Fibroblast of lung (primary cell): Measurements from ENCODE around the gene ERBB4. TPM values are rescaled to one million over a fixed set of nuclear protein-coding genes. Genes with fewer than 3 reads are reported as not detected.

Experiments
- DNase-seq, 2 donors: peaks; one replicate each; pipeline versions ENCODE4 v3.0.0 to v3.0.0-alpha.2; 2010; ENCODE audit warnings: low read depth in 2 of 2
- H2AFZ ChIP-seq: 2 replicates; pipeline ENCODE4 v1.5.1; 2012; ENCODE audit warnings: low read length, control low read depth, inconsistent platforms
- H3K27ac ChIP-seq: 2 replicates; pipeline ENCODE4 v1.5.1; 2011; ENCODE audit warnings: low read length, control low read depth; ENCODE audit not compliant: insufficient read depth
- H3K27me3 ChIP-seq: 2 replicates; pipeline ENCODE4 v1.5.1; 2011; ENCODE audit warnings: mild to moderate bottlenecking, low read length; ENCODE audit not compliant: control insufficient read depth, insufficient read depth
- H3K36me3 ChIP-seq: 2 replicates; pipeline ENCODE4 v1.5.1; 2011; ENCODE audit warnings: low read length; ENCODE audit not compliant: control insufficient read depth, insufficient read depth
- H3K4me1 ChIP-seq: 2 replicates; pipeline ENCODE4 v1.5.1; 2011; ENCODE audit warnings: low read length; ENCODE audit not compliant: control insufficient read depth, insufficient read depth; ENCODE audit errors: extremely low read depth
- H3K4me2 ChIP-seq: 2 replicates; pipeline ENCODE4 v1.5.1; 2011; ENCODE audit warnings: low read length, control low read depth; ENCODE audit not compliant: insufficient read depth; ENCODE audit errors: extremely low read depth
- H3K4me3 ChIP-seq, 4 experiments: fragments of 200-600 bp in 1 of 4; sonication (generic) in 1 of 4; replicated peaks in 1 of 4; 2 replicates each; pipeline ENCODE4 v1.5.1; 2011 to 2016; ENCODE audit warnings: low read length in 4 of 4, low read depth in 3 of 4, mild to moderate bottlenecking in 3 of 4, control low read depth in 2 of 4, inconsistent platforms in 1 of 4, mixed read lengths in 1 of 4; ENCODE audit not compliant: insufficient read depth in 1 of 4; ENCODE audit errors: control extremely low read depth in 1 of 4
- H3K79me2 ChIP-seq: 2 replicates; pipeline ENCODE4 v1.5.1; 2012; ENCODE audit warnings: mild to moderate bottlenecking, low read length, inconsistent platforms; ENCODE audit not compliant: control insufficient read depth, insufficient read depth
- H3K9ac ChIP-seq: 2 replicates; pipeline ENCODE4 v1.5.1; 2011; ENCODE audit warnings: mild to moderate bottlenecking, low read length, control low read depth; ENCODE audit not compliant: insufficient read depth
- H3K9me3 ChIP-seq: 2 replicates; pipeline ENCODE4 v1.5.1; 2012; ENCODE audit warnings: low read depth, low read length; ENCODE audit not compliant: control insufficient read depth, insufficient read depth
- H4K20me1 ChIP-seq: 2 replicates; pipeline ENCODE4 v1.5.1; 2011; ENCODE audit warnings: low read length; ENCODE audit not compliant: control insufficient read depth, insufficient read depth; ENCODE audit errors: extremely low read depth
- CTCF ChIP-seq, 2 donors: IDR thresholded peaks in 1 of 2; conservative IDR thresholded peaks in 1 of 2; 1 replicate in 1 of 2; 2 replicates in 1 of 2; pipeline ENCODE4 v1.5.1; 2011 to 2012; ENCODE audit warnings: low read length in 2 of 2, control low read depth in 1 of 2, inconsistent platforms in 1 of 2, low read depth in 1 of 2, mild to moderate bottlenecking in 1 of 2
- EZH2 ChIP-seq: IDR thresholded peaks from 2 replicates; pipeline ENCODE4 v1.5.1; 2012; ENCODE audit warnings: low read length, control low read depth, mild to moderate bottlenecking; ENCODE audit errors: missing control alignments
- polyA plus RNA-seq, 2 donors: library from polyadenylated mRNA; depleted of rRNA in 1 of 2; stranded (reverse) in 1 of 2; unstranded in 1 of 2; fragments of >200 nt; gene quantifications; 2 replicates each; pipeline ENCODE4 v1.2.1, GENCODE V29; 2011 to 2012; ENCODE audit warnings: missing spikeins in 1 of 2
- total RNA-seq: library from RNA; depleted of rRNA; stranded (reverse); fragments of >200 nt; gene quantifications from 2 replicates; pipeline ENCODE4 v1.2.1, GENCODE V29; 2014

ERBB4 gene
- total and polyA plus RNA-seq, 2 donors (not counting 1 experiment from before 2014, with no cell fraction given): 0.08 to 0.17 TPM

DNA sequence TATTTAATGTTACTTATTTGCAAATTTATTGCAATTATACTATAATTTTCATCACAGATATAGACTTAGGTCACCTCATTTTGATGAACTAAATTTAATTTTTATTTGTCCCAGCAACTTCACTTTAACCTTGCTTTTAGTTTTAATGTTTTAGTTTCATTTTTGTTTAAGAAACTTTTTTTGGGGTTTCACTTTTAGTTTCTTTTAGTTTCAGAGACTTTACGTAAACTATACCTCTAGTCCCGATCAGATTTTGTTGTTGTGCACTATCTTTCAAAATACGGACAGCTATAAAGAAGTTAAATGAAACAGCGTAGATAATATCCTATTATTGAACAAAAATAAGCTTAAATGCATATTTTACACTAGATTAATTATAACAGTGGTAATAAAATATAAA, 460.5 kb downstream of the ERBB4 start:
- Histone ChIP-seq H3K27me3 (no peaks in the 10 kb centered on the region), H3K4me3 (no peak overlapping the region), H3K4me2 (peak overlapping the region; percentile 80), H3K9ac (no peak overlapping the region), H3K4me1 (no peaks in the 10 kb centered on the region), H2AFZ (no peak overlapping the region), H3K36me3 (no peaks in the 10 kb centered on the region), H3K27ac (no peak overlapping the region), H3K79me2 (no peaks in the 10 kb centered on the region), H4K20me1 (no peaks in the 10 kb centered on the region), H3K9me3 (no peaks in the 10 kb centered on the region)
- no peak for DNase-seq
- TF ChIP-seq EZH2: no peak
- no peak for TF ChIP-seq CTCF (conservative IDR thresholded peaks at IDR 0.05 in 1 of 2, IDR thresholded peaks at IDR 0.05 in 1 of 2; ENCODE audit: low read depth in 1 of 2, low read length in 2 of 2)

GRCh38 chr2:212076456-212076855, 462.1 kb downstream of the ERBB4 start:
- Histone ChIP-seq H3K79me2 (no peaks in the 10 kb centered on the region), H3K36me3 (no peaks in the 10 kb centered on the region), H3K4me1 (no peaks in the 10 kb centered on the region), H2AFZ (peak overlapping the region; percentile 23), H3K4me3 (no peak overlapping the region), H3K9ac (no peak overlapping the region), H3K9me3 (no peaks in the 10 kb centered on the region), H3K27me3 (no peaks in the 10 kb centered on the region), H3K4me2 (no peak overlapping the region), H3K27ac (no peak overlapping the region), H4K20me1 (no peaks in the 10 kb centered on the region)
- no peak for DNase-seq
- no peak for TF ChIP-seq EZH2
- TF ChIP-seq CTCF (conservative IDR thresholded peaks at IDR 0.05 in 1 of 2, IDR thresholded peaks at IDR 0.05 in 1 of 2; ENCODE audit: low read depth in 1 of 2, low read length in 2 of 2): no peak

GRCh38 chr2:212073360-212073759, 465.2 kb downstream of the ERBB4 start:
- Histone ChIP-seq H3K79me2 (no peaks in the 10 kb centered on the region), H3K36me3 (no peaks in the 10 kb centered on the region), H3K4me1 (no peaks in the 10 kb centered on the region), H2AFZ (no peak overlapping the region), H3K27me3 (no peaks in the 10 kb centered on the region), H3K9me3 (no peaks in the 10 kb centered on the region), H4K20me1 (no peaks in the 10 kb centered on the region), H3K27ac (no peak overlapping the region), H3K4me2 (no peak overlapping the region), H3K4me3 (no peak overlapping the region), H3K9ac (no peak overlapping the region)
- TF ChIP-seq EZH2 (no peak), CTCF (conservative IDR thresholded peaks at IDR 0.05 in 1 of 2, IDR thresholded peaks at IDR 0.05 in 1 of 2; ENCODE audit: low read depth in 1 of 2, low read length in 2 of 2) (no peak)
- no peak for DNase-seq
